ENCODE results near the gene RALGPS2.

DNA sequence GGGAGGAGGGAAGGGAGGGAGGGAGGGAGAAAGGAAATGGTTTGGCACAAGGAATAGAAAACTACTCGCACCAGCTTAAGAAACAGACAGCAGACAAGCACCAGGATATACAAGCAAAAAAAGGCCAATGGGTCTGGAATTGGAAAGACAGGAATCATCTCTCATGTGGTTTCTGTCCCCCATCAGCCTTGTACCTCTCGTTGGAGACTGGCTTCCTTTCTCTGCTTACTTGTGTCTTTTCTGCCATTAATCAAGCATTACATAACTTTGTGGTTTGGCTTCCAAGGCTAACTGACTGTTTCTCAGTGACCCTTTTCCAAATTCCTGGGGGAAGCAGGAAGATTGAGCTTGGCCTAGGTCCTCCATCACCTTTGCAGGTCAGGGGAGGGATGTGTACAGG lies 11.8 kb upstream of the RALGPS2 start:
- no peak for TF ChIP-seq CBFB (CRISPR knock-in tag; IDR thresholded peaks at IDR 0.05)
- no peak for TF ChIP-seq SETDB1 (CRISPR knock-in tag; IDR thresholded peaks at IDR 0.05; ENCODE audit: borderline replicate concordance)
- TF ChIP-seq ZFP62 (CRISPR knock-in tag; IDR thresholded peaks at IDR 0.05) = no peak
- no peak for TF ChIP-seq ZNF121 (CRISPR knock-in tag; IDR thresholded peaks at IDR 0.05)

Measured in HepG2 (cell line).